ENCODE data around the gene PRM2. TPM values are rescaled to one million over a fixed set of nuclear protein-coding genes. Genes with fewer than 3 reads are reported as not detected.

PRM2 gene
- total RNA-seq, 6 experiments from 2014 or later, result not detected

GRCh38 chr16:11285842-11286241 is 9.6 kb upstream of the PRM2 start:
- H3K36me3 Mint-ChIP-seq (ENCODE audit: low read depth), result no peaks in the 10 kb centered on the region
- no peak overlapping the region for H3K4me3 Mint-ChIP-seq
- H3K27ac Mint-ChIP-seq, result no peak overlapping the region
- no peak for DNase-seq
- no peaks in the 10 kb centered on the region; the same call in 1 of the 2 replicates for H3K9me3 Mint-ChIP-seq
- H3K27me3 Mint-ChIP-seq (ENCODE audit: insufficient read depth), result peaks cover 37% of the 10 kb centered on the region
- H3K4me1 Mint-ChIP-seq (ENCODE audit: low read depth), result no peaks in the 10 kb centered on the region
- TF ChIP-seq CTCF (IDR thresholded peaks at IDR 0.05), result no peak

- Mint-ChIP-seq H3K9me3 (no peaks in the 10 kb centered on the region; the same call in 1 of the 2 replicates), H3K27ac (no peak overlapping the region), H3K36me3 (ENCODE audit: low read depth) (no peaks in the 10 kb centered on the region), H3K4me3 (no peak overlapping the region), H3K27me3 (ENCODE audit: insufficient read depth) (peaks cover 30% of the 10 kb centered on the region), H3K4me1 (ENCODE audit: low read depth) (no peaks in the 10 kb centered on the region)
- no peak for DNase-seq
- TF ChIP-seq CTCF (IDR thresholded peaks at IDR 0.05), result no peak
Measured at GRCh38 chr16:11283820-11284248, 7.6 kb upstream of the PRM2 start.

DNA sequence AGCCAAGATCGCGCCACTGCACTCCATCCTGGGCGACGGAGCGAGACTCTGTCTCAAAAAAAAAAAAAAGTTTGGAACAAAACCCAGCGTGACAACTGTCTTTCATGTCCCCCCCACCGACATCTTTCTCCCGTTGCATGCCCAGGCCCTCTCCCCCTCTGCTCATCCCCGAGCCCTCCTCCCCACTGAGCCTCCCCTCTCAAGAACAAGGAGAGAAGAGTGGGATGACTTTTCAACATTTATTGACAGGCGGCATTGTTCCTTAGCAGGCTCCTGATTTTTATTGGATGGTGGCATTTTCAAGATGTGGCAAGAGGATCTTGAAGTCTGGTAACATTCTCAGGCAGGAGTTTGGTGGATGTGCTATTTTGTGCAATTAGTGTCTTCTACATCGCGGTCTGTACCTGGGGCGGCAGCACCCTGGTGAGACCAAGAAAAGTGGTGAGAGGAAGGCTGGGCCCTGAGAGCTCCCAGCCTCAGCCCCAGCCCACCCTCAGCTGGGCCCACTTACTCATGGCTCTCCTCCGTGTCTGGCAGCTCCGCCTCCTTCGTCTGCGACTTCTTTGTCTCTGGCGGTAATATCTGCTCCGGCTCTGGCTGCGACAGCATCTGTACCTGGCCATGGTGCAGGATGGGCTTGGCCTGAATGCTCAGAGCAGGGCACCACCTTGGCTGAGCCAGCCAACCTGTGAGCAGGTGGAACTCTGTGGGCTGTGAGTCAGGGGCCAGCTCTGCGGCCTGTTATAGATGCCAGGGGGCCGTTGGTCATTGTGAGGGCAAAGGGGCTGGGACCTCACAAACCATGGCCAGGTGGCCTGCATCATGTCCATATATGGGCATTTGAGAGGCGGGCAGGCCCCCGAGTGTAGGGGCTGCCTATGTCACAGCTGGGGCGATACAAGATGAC is 4.6 kb upstream of the PRM2 start, which contains the start of gene PRM1:
Gene PRM1, minus strand, starts transcription at position 715 of the 907 bp plus-strand sequence. Its CDS starts 92 bp downstream, at position 623.
- Mint-ChIP-seq H3K27ac (no peak within 1 kb of the TSS), H3K27me3 (ENCODE audit: insufficient read depth) (peaks cover 32% of the 10 kb centered on the region), H3K9me3 (peaks cover 7% of the 10 kb centered on the region; the same call in 1 of the 2 replicates), H3K36me3 (ENCODE audit: low read depth) (peaks cover 5% of the 10 kb centered on the region; the same call in 1 of the 2 replicates), H3K4me1 (ENCODE audit: low read depth) (no peaks in the 10 kb centered on the region), H3K4me3 (no peak within 1 kb of the TSS)
- TF ChIP-seq CTCF (IDR thresholded peaks at IDR 0.05), result no peak
- DNase-seq, result no peak

- Mint-ChIP-seq H3K27me3 (ENCODE audit: insufficient read depth) (peaks cover 25% of the 10 kb centered on the region), H3K9me3 (peaks cover 7% of the 10 kb centered on the region; the same call in 1 of the 2 replicates), H3K27ac (no peak overlapping the region), H3K36me3 (ENCODE audit: low read depth) (peaks cover 5% of the 10 kb centered on the region; the same call in 1 of the 2 replicates), H3K4me3 (no peak overlapping the region), H3K4me1 (ENCODE audit: low read depth) (peaks cover 2% of the 10 kb centered on the region; the same call in 1 of the 2 replicates)
- no peak for TF ChIP-seq CTCF (IDR thresholded peaks at IDR 0.05)
- DNase-seq, result no peak
Measured at GRCh38 chr16:11278681-11279628, 2.7 kb upstream of the PRM2 start.
